Measurements from ENCODE around the gene FXYD3. TPM values are rescaled to one million over a fixed set of nuclear protein-coding genes. Genes with fewer than 3 reads are reported as not detected.

Gene FXYD3
- total RNA-seq, 1 donor from 2014 or later, result not detected

GRCh38 chr19:35095667-35096368, 19.8 kb upstream of the FXYD3 start:
- TF ChIP-seq CTCF (IDR thresholded peaks at IDR 0.05), result no peak
- Mint-ChIP-seq H3K9me3 (no peaks in the 10 kb centered on the region), H3K36me3 (ENCODE audit: low read depth) (no peaks in the 10 kb centered on the region), H3K27ac (no peak overlapping the region), H3K27me3 (no peaks in the 10 kb centered on the region), H3K4me3 (no peak overlapping the region), H3K4me1 (no peaks in the 10 kb centered on the region)
- no peak for DNase-seq
- CTCF ChIA-PET, result interaction anchor here (0.6 to 1.3 kb wide), 2 partner anchors 10 to 29 kb away, joined by 3 read pairs; no protein-coding TSS in a partner anchor
- intact Hi-C loops (cut with micrococcal nuclease), result no loop called here
- no peak for ATAC-seq (ENCODE audit: low read depth)
- POLR2A ChIA-PET, result no interaction called here

- no peaks in the 10 kb centered on the region for H3K27me3 Mint-ChIP-seq
- no peaks in the 10 kb centered on the region for H3K4me1 Mint-ChIP-seq
- CTCF ChIA-PET, result interaction anchor here (0.6 to 1.5 kb wide), 2 partner anchors 13 to 881 kb away, joined by 3 to 4 read pairs; no protein-coding TSS in a partner anchor
- H3K4me3 Mint-ChIP-seq, result no peak overlapping the region
- TF ChIP-seq CTCF (IDR thresholded peaks at IDR 0.05), result no peak
- H3K9me3 Mint-ChIP-seq, result no peaks in the 10 kb centered on the region
- POLR2A ChIA-PET, result no interaction called here
- ATAC-seq (ENCODE audit: low read depth) (no peak), DNase-seq (no peak)
- no peaks in the 10 kb centered on the region for H3K36me3 Mint-ChIP-seq (ENCODE audit: low read depth)
- intact Hi-C loops (cut with micrococcal nuclease), result no loop called here
- H3K27ac Mint-ChIP-seq, result no peak overlapping the region
Measured at GRCh38 chr19:35098413-35099049, 17.1 kb upstream of the FXYD3 start.

GRCh38 chr19:35099155-35099896, 16.3 kb upstream of the FXYD3 start:
- Mint-ChIP-seq H3K4me3 (no peak overlapping the region), H3K36me3 (ENCODE audit: low read depth) (no peaks in the 10 kb centered on the region), H3K27ac (no peak overlapping the region), H3K9me3 (no peaks in the 10 kb centered on the region), H3K27me3 (no peaks in the 10 kb centered on the region), H3K4me1 (no peaks in the 10 kb centered on the region)
- ChIA-PET CTCF (interaction anchor here (0.9 kb wide), 1 partner anchor 32 kb away, joined by 4 read pairs; no protein-coding TSS in a partner anchor), POLR2A (interaction anchor here (0.5 kb wide), 1 partner anchor 18 kb away, joined by 4 read pairs; no protein-coding TSS in a partner anchor)
- no peak for DNase-seq
- intact Hi-C loops (cut with micrococcal nuclease), result no loop called here
- no peak for TF ChIP-seq CTCF (IDR thresholded peaks at IDR 0.05)
- ATAC-seq (ENCODE audit: low read depth), result no peak

- Mint-ChIP-seq H3K4me3 (no peak overlapping the region), H3K4me1 (no peaks in the 10 kb centered on the region), H3K27me3 (no peaks in the 10 kb centered on the region), H3K27ac (no peak overlapping the region), H3K36me3 (ENCODE audit: low read depth) (no peaks in the 10 kb centered on the region), H3K9me3 (no peaks in the 10 kb centered on the region)
- no peak for DNase-seq
- ATAC-seq (ENCODE audit: low read depth), result no peak
- TF ChIP-seq CTCF (IDR thresholded peaks at IDR 0.05), result no peak
- POLR2A ChIA-PET, result no interaction called here
- CTCF ChIA-PET, result interaction anchor here (0.9 kb wide), 1 partner anchor 33 kb away, joined by 4 read pairs; no protein-coding TSS in a partner anchor
- intact Hi-C loops (cut with micrococcal nuclease), result no loop called here
Measured at GRCh38 chr19:35099897-35100275, 15.7 kb upstream of the FXYD3 start.
